Breast epithelium (tissue), 4 donors: Measurements from ENCODE around the gene AFMID. TPM values are rescaled to one million over a fixed set of nuclear protein-coding genes. Genes with fewer than 3 reads are reported as not detected.

Experiments used
- DNase-seq, 2 donors: peaks; one replicate each; pipeline ENCODE4 v3.0.0-alpha.2; 2019; ENCODE audit warnings: low spot score in 2 of 2
- H3K27ac ChIP-seq, 2 donors: fragments of 200-600 bp; sonication (generic) in 1 of 2; one replicate each; pipeline ENCODE4 v1.5.1; 2016 to 2019; ENCODE audit warnings: mild to moderate bottlenecking in 1 of 2
- H3K27me3 ChIP-seq, 2 donors: fragments of 200-600 bp; sonication (generic) in 1 of 2; one replicate each; pipeline versions ENCODE4 v1.5.1 to v1.6.0; 2017 to 2019; ENCODE audit warnings: control low read depth in 1 of 2, mild to moderate bottlenecking in 1 of 2
- H3K36me3 ChIP-seq: fragments of 200-600 bp; one replicate; pipeline ENCODE4 v1.5.1; 2019
- H3K4me1 ChIP-seq, 2 donors: fragments of 200-600 bp; sonication (generic); one replicate each; pipeline ENCODE4 v1.5.1; 2016 to 2019; ENCODE audit warnings: control low read depth in 1 of 2
- H3K4me3 ChIP-seq, 3 donors: fragments of 200-600 bp; sonication (generic); 1 replicate in 2 of 3; 2 replicates in 1 of 3; pipeline ENCODE4 v1.5.1; 2016 to 2019; ENCODE audit warnings: mild to moderate bottlenecking in 3 of 3, moderate library complexity in 2 of 3
- H3K9me3 ChIP-seq, 2 donors: fragments of 200-600 bp; sonication (generic) in 1 of 2; one replicate each; pipeline ENCODE4 v1.5.1; 2016 to 2019; ENCODE audit warnings: control low read depth in 1 of 2
- CTCF ChIP-seq, 3 donors: fragments of 450-650 bp; IDR thresholded peaks; one replicate each; pipeline ENCODE4 v1.5.1; 2016 to 2017; ENCODE audit warnings: antibody characterized with exemption in 3 of 3, mild to moderate bottlenecking in 3 of 3, moderate library complexity in 3 of 3
- POLR2A ChIP-seq: fragments of 450-650 bp; IDR thresholded peaks from one replicate; pipeline ENCODE4 v1.6.1; 2016; ENCODE audit warnings: antibody characterized with exemption, mild to moderate bottlenecking, moderate library complexity
- POLR2AphosphoS5 ChIP-seq, 3 donors: sonication (generic); formaldehyde crosslinking; IDR thresholded peaks; one replicate each; pipeline ENCODE4 v1.6.1; 2017; ENCODE audit warnings: antibody characterized with exemption in 3 of 3
- intact Hi-C: fragments of 100-400 bp; cut with DNase I; formaldehyde crosslinking; loops from one replicate; pipeline ENCODE4 v1.15.1; 2023; ENCODE audit warnings: low total_unique reads
- total RNA-seq, 3 donors: library from RNA; depleted of rRNA; stranded (reverse); fragments of >200 nt; gene quantifications; one replicate each; pipeline ENCODE4 v1.1.0, GENCODE V29; 2016

AFMID gene
- total RNA-seq, 3 donors from 2014 or later, result 12.3 to 66.2 (median 65.2) TPM

DNA sequence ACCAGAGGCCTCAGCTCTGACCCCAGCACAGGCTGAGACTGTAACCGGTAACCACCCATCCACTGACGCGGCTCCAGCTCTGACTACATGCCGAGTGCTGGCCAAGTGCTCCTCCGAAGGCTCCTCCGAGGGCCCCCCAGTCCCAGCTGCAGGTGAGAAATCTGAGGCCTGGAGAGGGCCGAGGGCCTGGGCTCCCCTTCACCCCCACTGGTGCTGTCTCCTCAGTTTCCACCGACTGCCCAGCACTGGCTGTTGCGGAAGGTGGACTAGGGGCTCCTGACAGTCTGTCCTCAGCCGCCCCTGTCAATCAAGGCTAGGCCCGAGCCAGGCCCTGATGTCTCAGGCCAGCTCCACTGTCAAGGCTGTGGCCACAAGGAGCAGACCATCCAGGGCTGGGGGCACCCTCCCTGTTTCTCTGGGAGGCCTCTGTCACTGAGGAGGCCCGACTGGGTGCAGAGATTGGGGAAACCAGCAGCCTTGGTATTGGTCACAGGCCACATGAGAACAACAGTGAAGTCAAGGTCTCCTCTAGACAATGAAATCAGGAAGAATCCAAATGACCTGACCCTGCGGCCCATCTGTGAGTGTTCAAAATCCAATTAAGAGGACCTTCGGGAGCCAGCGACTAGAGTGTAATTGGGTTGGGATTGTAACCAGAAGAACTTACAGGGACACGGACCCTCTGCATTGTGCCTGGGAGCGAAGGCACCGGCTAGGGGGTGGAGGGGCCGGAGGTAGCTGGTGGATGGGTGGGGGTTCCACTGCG lies 49.4 kb downstream of the AFMID start:
- intact Hi-C loops, result loop anchor here (10.0 kb wide), 1 partner anchor 1618 kb away; no protein-coding TSS in a partner anchor
- Histone ChIP-seq H3K27ac (no peak overlapping the region), H3K4me3 (no peak overlapping the region), H3K36me3 (no peaks in the 10 kb centered on the region), H3K4me1 (no peaks in the 10 kb centered on the region), H3K9me3 (no peaks in the 10 kb centered on the region), H3K27me3 (peaks cover 0 to 11% of the 10 kb centered on the region in 2 donors)
- TF ChIP-seq POLR2A, result no peak
- no peak for TF ChIP-seq CTCF (IDR thresholded peaks at IDR 0.05)
- no peak for TF ChIP-seq POLR2AphosphoS5 (IDR thresholded peaks at IDR 0.05)
- DNase-seq, result no peak

DNA sequence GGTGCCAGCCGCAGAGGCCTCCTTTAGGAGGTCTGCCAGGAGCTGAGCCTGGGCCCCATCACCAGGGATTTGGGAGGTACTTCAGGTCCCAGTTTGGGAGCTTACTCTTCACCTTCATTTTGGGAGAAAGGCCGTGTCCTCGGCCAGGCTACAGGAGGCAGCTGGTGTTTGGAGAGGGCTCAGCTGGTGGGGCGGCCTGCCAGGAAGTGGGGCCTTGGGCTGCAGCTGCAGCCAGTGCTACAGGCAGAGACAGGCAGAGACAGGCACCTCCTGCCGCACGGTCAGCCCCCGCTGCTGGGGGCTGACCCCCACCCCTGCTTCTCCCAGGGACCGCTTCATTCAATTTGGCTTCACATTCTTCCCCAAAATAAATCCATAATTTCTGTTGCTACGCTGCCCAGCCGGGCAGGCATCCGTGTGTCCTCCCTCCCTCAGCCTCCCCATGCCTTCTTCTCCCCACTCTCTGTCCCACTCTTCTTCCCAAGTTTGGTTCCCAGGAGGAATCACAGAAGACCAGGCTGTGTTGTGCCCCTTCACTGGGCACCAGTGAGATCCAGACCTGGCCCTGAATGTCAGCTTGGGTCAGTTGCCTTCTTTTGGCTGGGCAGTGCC lies 50.3 kb downstream of the AFMID start:
- DNase-seq, result no peak
- intact Hi-C loops, result loop anchor here (10.0 kb wide), 1 partner anchor 1617 kb away; no protein-coding TSS in a partner anchor
- no peak overlapping the region for H3K4me3 ChIP-seq
- no peaks in the 10 kb centered on the region for H3K36me3 ChIP-seq
- H3K4me1 ChIP-seq, result no peaks in the 10 kb centered on the region
- H3K9me3 ChIP-seq, result no peaks in the 10 kb centered on the region
- TF ChIP-seq POLR2A, result no peak
- no peak for TF ChIP-seq CTCF (IDR thresholded peaks at IDR 0.05)
- TF ChIP-seq POLR2AphosphoS5 (IDR thresholded peaks at IDR 0.05), result no peak
- no peak overlapping the region for H3K27ac ChIP-seq
- H3K27me3 ChIP-seq, result peaks cover 0 to 3% of the 10 kb centered on the region in 2 donors

DNA sequence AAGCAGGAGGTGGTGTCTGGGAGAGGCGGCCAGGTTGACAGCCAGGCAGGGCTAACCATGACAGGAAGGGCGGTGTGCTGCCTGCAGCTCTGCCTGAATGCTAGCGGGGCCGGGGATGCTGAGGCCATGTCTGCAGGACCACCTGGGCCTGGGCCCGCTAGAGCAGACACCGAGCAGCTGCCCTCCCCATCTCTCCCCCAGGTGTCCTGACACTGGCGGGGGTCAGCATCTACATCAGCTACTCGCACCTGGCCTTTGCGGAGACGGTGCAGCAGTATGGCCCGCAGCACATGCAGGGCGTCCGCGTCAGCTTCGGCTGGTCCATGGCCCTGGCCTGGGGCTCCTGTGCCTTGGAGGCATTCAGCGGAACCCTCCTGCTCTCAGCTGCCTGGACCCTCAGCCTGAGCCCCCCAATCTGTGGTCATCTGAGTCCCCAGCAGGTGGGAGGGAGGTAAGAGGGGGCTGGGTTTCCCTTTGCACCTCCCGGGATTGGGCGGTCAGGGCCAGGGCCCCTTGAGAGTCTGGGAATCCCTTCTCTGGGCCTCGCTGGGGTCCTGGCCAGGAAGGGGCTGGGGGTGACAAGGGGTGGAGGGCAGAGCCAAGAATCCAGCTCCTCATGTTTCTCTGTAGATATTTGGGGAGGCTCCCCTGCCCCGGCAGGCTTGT lies 51.8 kb downstream of the AFMID start:
- Histone ChIP-seq H3K27me3 (no peaks in the 10 kb centered on the region), H3K36me3 (no peaks in the 10 kb centered on the region), H3K4me1 (no peaks in the 10 kb centered on the region), H3K27ac (no peak overlapping the region), H3K9me3 (no peaks in the 10 kb centered on the region), H3K4me3 (no peak overlapping the region)
- DNase-seq, result no peak
- intact Hi-C loops, result loop anchor here (10.0 kb wide), 1 partner anchor 1616 kb away; no protein-coding TSS in a partner anchor
- TF ChIP-seq CTCF (IDR thresholded peaks at IDR 0.05) (no peak), POLR2AphosphoS5 (IDR thresholded peaks at IDR 0.05) (no peak), POLR2A (no peak)

DNA sequence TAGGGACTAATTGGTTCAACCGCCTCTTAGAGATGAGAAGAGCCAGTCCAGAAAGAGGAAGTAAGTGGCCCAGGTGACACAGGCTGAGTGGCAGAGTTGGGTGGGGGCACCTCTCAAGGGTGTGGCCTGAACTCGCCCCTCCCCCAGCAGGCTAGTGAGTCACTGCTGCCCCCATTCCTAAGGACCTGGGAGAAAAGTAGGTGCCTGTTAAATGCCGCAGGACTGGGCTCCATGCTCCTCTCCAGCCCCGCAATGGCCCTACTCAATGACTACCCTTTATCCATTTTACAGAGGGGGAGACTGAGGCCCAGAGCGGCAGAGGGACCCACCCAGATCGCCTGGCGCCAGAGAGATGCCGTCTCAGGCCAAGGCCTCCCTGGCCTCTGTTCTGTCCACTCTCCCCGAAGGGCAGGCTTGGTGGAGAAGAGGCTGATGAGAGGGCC lies 52.3 kb downstream of the AFMID start:
- no peak overlapping the region for H3K27ac ChIP-seq
- H3K27me3 ChIP-seq, result no peaks in the 10 kb centered on the region
- no peak for TF ChIP-seq POLR2A
- no peak for TF ChIP-seq POLR2AphosphoS5 (IDR thresholded peaks at IDR 0.05)
- no peak for TF ChIP-seq CTCF (IDR thresholded peaks at IDR 0.05)
- H3K9me3 ChIP-seq, result no peaks in the 10 kb centered on the region
- intact Hi-C loops, result loop anchor here (10.0 kb wide), 1 partner anchor 1615 kb away; no protein-coding TSS in a partner anchor
- H3K4me3 ChIP-seq, result no peak overlapping the region
- no peak for DNase-seq
- H3K36me3 ChIP-seq, result no peaks in the 10 kb centered on the region
- H3K4me1 ChIP-seq, result no peaks in the 10 kb centered on the region
